Measurements from ENCODE around the gene KRTAP9-3. TPM values are rescaled to one million over a fixed set of nuclear protein-coding genes. Genes with fewer than 3 reads are reported as not detected.
"Not testable (repeated sequence)": the region's sequence is repeated elsewhere in the genome, so short reads cannot be mapped to it uniquely, and the experiment has no call there.

The KRTAP9-3 gene
- total RNA-seq, 2 donors from 2014 or later: not detected

- TF ChIP-seq, protein P1, sequence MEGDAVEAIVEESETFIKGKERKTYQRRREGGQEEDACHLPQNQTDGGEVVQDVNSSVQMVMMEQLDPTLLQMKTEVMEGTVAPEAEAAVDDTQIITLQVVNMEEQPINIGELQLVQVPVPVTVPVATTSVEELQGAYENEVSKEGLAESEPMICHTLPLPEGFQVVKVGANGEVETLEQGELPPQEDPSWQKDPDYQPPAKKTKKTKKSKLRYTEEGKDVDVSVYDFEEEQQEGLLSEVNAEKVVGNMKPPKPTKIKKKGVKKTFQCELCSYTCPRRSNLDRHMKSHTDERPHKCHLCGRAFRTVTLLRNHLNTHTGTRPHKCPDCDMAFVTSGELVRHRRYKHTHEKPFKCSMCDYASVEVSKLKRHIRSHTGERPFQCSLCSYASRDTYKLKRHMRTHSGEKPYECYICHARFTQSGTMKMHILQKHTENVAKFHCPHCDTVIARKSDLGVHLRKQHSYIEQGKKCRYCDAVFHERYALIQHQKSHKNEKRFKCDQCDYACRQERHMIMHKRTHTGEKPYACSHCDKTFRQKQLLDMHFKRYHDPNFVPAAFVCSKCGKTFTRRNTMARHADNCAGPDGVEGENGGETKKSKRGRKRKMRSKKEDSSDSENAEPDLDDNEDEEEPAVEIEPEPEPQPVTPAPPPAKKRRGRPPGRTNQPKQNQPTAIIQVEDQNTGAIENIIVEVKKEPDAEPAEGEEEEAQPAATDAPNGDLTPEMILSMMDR (IDR thresholded peaks at IDR 0.05): no peak
- no peak for TF ChIP-seq POLR2A (IDR thresholded peaks at IDR 0.05)
- Histone ChIP-seq H3K36me3 (replicated peaks in 1 of 2; ENCODE audit: insufficient read depth in 1 of 2, low read depth in 2 of 2) (no peaks in the 10 kb centered on the region), H3K4me3 (no peak overlapping the region), H3K27ac (no peak overlapping the region), H3K4me1 (no peaks in the 10 kb centered on the region), H3K27me3 (no peaks in the 10 kb centered on the region), H3K9me3 (no peaks in the 10 kb centered on the region)
- DNase-seq (no peak), ATAC-seq (no peak)
- intact Hi-C loops (cut with DNase I): no loop called here
- WGBS, 2 donors: 94 to 95% methylated on average over 1 of the region's 1 CpG
These were observed 19.0 kb downstream of the KRTAP9-3 start for GRCh38 chr17:41251261-41251660.

DNA sequence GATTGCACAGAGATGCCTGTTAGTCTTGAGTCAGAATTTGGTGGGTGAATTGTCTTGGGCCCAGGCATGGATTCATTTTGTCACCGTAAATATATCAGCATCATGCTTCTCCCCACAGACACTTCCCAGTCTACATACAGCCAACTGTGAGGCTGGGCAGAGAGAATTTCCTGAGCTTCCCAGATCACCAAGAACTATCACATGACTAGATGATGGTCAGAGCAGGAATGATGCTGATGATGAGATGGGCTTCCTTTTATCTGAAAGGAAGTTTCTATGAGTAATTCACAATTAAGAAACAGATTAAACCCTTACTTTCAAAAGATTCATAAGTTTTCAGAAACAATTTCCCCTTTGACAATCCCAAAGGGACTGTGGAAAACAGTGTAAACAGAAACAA, 22.6 kb downstream of the KRTAP9-3 start:
- no peak overlapping the region for H3K27ac ChIP-seq
- no peaks in the 10 kb centered on the region for H3K4me1 ChIP-seq
- H3K27me3 ChIP-seq: no peaks in the 10 kb centered on the region
- no peak for ATAC-seq
- no peaks in the 10 kb centered on the region for H3K36me3 ChIP-seq (replicated peaks in 1 of 2; ENCODE audit: insufficient read depth in 1 of 2, low read depth in 2 of 2)
- intact Hi-C loops (cut with DNase I): no loop called here
- TF ChIP-seq, protein P1 (IDR thresholded peaks at IDR 0.05): no peak
- no peak for TF ChIP-seq POLR2A (IDR thresholded peaks at IDR 0.05)
- H3K4me3 ChIP-seq: no peak overlapping the region
- WGBS, 2 donors: 0% methylated on average over 1 of the region's 1 CpG
- H3K9me3 ChIP-seq: no peaks in the 10 kb centered on the region
- no peak for DNase-seq

DNA sequence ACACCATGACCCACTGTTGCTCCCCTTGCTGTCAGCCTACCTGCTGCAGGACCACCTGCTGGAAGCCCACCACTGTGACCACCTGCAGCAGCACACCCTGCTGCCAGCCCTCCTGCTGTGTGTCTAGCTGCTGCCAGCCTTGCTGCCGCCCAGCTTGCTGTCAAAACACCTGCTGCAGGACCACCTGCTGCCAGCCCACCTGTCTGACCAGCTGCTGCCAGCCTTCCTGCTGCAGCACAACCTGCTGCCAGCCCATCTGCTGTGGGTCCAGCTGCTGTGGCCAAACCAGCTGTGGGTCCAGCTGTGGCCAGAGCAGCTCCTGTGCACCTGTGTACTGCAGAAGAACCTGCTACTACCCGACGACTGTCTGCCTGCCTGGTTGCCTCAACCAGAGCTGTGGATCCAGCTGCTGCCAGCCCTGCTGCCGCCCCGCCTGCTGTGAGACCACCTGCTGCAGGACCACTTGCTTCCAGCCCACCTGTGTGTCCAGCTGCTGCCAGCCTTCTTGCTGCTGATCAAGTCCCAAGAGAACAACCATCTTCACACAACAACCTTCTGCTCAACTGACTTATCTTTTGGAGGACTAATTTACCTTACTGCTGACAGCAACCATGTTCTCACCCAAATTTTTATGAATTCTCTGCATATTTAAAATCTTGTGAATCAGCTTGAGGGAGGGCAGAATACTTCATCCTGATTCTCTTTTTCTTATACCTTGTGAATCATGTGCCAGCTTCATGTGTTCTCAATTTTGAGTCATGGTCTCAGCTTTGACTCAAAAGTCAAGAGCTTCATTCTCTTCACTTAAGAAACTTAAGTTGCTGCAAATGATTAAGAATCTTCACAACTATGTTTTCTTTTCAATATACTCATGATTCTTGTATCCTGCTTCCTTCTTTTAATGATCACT, 23.4 kb downstream of the KRTAP9-3 start, which contains the start of gene KRTAP9-9:
KRTAP9-9 (plus strand) TSS at position 4 of the 910 bp plus-strand sequence.
- WGBS, 2 donors: 46 to 68% methylated on average over 4 of the region's 5 CpGs
- H3K36me3 ChIP-seq (replicated peaks in 1 of 2; ENCODE audit: insufficient read depth in 1 of 2, low read depth in 2 of 2); H3K27me3 ChIP-seq; DNase-seq; intact Hi-C loops (cut with DNase I); H3K4me3 ChIP-seq; H3K9me3 ChIP-seq; ATAC-seq; H3K4me1 ChIP-seq; H3K27ac ChIP-seq: not testable (repeated sequence)

- intact Hi-C loops (cut with DNase I): no loop called here
- Histone ChIP-seq H3K27ac (no peak overlapping the region), H3K27me3 (no peaks in the 10 kb centered on the region), H3K36me3 (replicated peaks in 1 of 2; ENCODE audit: insufficient read depth in 1 of 2, low read depth in 2 of 2) (no peaks in the 10 kb centered on the region), H3K4me3 (no peak overlapping the region), H3K9me3 (no peaks in the 10 kb centered on the region), H3K4me1 (no peaks in the 10 kb centered on the region)
- DNase-seq: no peak
- TF ChIP-seq, protein P1 (IDR thresholded peaks at IDR 0.05): no peak
- no peak for TF ChIP-seq POLR2A (IDR thresholded peaks at IDR 0.05)
- 85 to 88% methylated on average over 1 of the region's 1 CpG for WGBS, 2 donors
- no peak for ATAC-seq
These were observed 24.0 kb downstream of the KRTAP9-3 start for GRCh38 chr17:41256291-41256685.

- intact Hi-C loops (cut with DNase I): no loop called here
- Histone ChIP-seq H3K9me3 (no peaks in the 10 kb centered on the region), H3K27ac (no peak overlapping the region), H3K4me1 (no peaks in the 10 kb centered on the region), H3K27me3 (no peaks in the 10 kb centered on the region), H3K4me3 (no peak overlapping the region), H3K36me3 (replicated peaks in 1 of 2; ENCODE audit: insufficient read depth in 1 of 2, low read depth in 2 of 2) (no peaks in the 10 kb centered on the region)
- TF ChIP-seq, protein P1 (IDR thresholded peaks at IDR 0.05): no peak
- no peak for TF ChIP-seq POLR2A (IDR thresholded peaks at IDR 0.05)
- no peak for DNase-seq
- ATAC-seq: no peak
These were observed 26.2 kb downstream of the KRTAP9-3 start for GRCh38 chr17:41258406-41258805.
